ENCODE measurements around the gene ASAP3. TPM values are rescaled to one million over a fixed set of nuclear protein-coding genes. Genes with fewer than 3 reads are reported as not detected.

The ASAP3 gene
- total RNA-seq, 1 donor from 2014 or later = 30.8 TPM

GRCh38 chr1:23438545-23438944 lies 45.4 kb downstream of the ASAP3 start:
- Mint-ChIP-seq H3K4me1 (ENCODE audit: low read depth) (no peaks in the 10 kb centered on the region), H3K27ac (ENCODE audit: unreplicated experiment) (no peak overlapping the region), H3K27me3 (ENCODE audit: low read depth) (no peaks in the 10 kb centered on the region), H3K36me3 (ENCODE audit: low read depth) (peaks cover 38% of the 10 kb centered on the region), H3K4me3 (ENCODE audit: unreplicated experiment) (no peak overlapping the region), H3K9me3 (ENCODE audit: low read depth) (no peaks in the 10 kb centered on the region)
- TF ChIP-seq, protein P1, sequence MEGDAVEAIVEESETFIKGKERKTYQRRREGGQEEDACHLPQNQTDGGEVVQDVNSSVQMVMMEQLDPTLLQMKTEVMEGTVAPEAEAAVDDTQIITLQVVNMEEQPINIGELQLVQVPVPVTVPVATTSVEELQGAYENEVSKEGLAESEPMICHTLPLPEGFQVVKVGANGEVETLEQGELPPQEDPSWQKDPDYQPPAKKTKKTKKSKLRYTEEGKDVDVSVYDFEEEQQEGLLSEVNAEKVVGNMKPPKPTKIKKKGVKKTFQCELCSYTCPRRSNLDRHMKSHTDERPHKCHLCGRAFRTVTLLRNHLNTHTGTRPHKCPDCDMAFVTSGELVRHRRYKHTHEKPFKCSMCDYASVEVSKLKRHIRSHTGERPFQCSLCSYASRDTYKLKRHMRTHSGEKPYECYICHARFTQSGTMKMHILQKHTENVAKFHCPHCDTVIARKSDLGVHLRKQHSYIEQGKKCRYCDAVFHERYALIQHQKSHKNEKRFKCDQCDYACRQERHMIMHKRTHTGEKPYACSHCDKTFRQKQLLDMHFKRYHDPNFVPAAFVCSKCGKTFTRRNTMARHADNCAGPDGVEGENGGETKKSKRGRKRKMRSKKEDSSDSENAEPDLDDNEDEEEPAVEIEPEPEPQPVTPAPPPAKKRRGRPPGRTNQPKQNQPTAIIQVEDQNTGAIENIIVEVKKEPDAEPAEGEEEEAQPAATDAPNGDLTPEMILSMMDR (IDR thresholded peaks at IDR 0.05) = no peak
- DNase-seq (ENCODE audit: low spot score) = no peak

- H3K4me1 Mint-ChIP-seq (ENCODE audit: low read depth) = no peaks in the 10 kb centered on the region
- TF ChIP-seq, protein P1 (IDR thresholded peaks at IDR 0.05) = no peak
- DNase-seq (ENCODE audit: low spot score) = no peak
- no peaks in the 10 kb centered on the region for H3K27me3 Mint-ChIP-seq (ENCODE audit: low read depth)
- H3K36me3 Mint-ChIP-seq (ENCODE audit: low read depth) = peaks cover 41% of the 10 kb centered on the region
- H3K9me3 Mint-ChIP-seq (ENCODE audit: low read depth) = no peaks in the 10 kb centered on the region
- H3K27ac Mint-ChIP-seq (ENCODE audit: unreplicated experiment) = no peak overlapping the region
- H3K4me3 Mint-ChIP-seq (ENCODE audit: unreplicated experiment) = no peak overlapping the region
Observed at GRCh38 chr1:23437355-23437664, 46.7 kb downstream of the ASAP3 start.

DNA sequence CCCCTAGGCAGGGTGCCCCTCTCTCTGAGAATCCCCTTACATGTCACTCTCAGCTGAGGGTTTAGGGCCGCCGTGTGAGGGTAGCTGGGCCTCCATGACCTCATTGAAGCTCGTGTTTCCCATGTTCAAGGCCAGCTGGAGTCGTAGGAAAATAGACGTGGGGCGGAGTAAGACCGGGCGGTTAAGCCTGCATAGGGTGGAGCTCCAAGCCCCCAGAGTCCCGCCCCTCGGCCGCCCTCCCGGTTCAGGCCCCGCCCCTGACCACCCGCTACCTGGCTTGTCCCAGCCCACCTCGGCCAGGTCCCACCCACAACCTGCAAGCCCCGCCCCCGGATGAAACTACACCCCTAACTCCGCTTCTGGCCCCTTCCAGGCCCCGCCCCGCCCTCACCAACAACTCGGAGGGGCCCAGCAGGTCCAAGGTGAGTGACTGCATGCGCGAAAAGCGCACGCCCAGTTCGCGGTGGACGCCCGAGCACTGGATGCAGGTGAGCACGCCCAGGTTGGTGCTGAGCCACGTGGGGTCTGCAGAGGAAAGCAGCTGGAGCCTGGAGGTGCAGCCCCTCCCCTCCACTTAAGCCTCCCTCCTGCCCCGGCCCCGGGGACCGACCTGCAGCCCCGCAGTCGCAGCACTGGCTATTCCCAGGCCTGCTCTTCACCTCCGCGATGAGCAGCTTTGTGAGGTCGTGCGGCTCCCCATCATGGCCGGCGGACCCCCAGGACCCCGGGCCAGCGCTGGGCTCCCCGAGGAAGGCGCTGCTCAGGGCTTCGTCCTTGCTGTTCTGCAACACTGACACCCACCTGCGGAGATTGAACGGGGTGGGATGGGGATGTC lies 47.2 kb downstream of the ASAP3 start:
- Mint-ChIP-seq H3K36me3 (ENCODE audit: low read depth) (peaks cover 39% of the 10 kb centered on the region), H3K27me3 (ENCODE audit: low read depth) (no peaks in the 10 kb centered on the region), H3K4me3 (ENCODE audit: unreplicated experiment) (no peak overlapping the region), H3K9me3 (ENCODE audit: low read depth) (no peaks in the 10 kb centered on the region), H3K27ac (ENCODE audit: unreplicated experiment) (no peak overlapping the region), H3K4me1 (ENCODE audit: low read depth) (no peaks in the 10 kb centered on the region)
- TF ChIP-seq, protein P1 (IDR thresholded peaks at IDR 0.05) = no peak
- no peak for DNase-seq (ENCODE audit: low spot score)

DNA sequence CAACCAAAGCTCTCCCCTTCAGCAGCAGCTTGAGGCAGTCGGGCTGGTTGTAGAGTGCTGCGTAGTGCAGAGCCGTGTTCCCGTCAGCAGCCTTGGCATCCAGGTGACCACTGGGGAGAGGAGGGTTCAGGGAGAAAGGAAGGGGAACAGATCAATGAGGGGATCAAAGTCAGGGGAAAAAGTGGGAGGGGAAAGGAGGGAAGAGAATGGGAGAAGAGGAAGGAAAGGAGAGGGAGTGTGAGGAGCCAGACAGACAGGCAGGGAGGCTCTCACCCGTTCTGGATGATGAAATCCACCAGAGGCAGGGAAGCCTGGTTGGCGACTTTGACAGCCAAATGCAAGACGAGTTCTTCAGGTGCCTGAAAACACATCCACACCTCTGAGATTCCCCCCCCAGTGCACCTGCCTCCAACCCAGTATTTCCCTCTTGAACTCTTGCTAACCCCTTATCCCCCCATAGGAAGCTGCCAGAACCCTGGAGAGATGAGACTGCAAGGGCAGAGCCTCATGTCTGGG lies 49.7 kb downstream of the ASAP3 start:
- no peaks in the 10 kb centered on the region for H3K4me1 Mint-ChIP-seq (ENCODE audit: low read depth)
- TF ChIP-seq, protein P1 (IDR thresholded peaks at IDR 0.05) = no peak
- no peaks in the 10 kb centered on the region for H3K9me3 Mint-ChIP-seq (ENCODE audit: low read depth)
- H3K27ac Mint-ChIP-seq (ENCODE audit: unreplicated experiment) = no peak overlapping the region
- no peak overlapping the region for H3K4me3 Mint-ChIP-seq (ENCODE audit: unreplicated experiment)
- no peaks in the 10 kb centered on the region for H3K27me3 Mint-ChIP-seq (ENCODE audit: low read depth)
- no peak for DNase-seq (ENCODE audit: low spot score)
- H3K36me3 Mint-ChIP-seq (ENCODE audit: low read depth) = peaks cover 39% of the 10 kb centered on the region

DNA sequence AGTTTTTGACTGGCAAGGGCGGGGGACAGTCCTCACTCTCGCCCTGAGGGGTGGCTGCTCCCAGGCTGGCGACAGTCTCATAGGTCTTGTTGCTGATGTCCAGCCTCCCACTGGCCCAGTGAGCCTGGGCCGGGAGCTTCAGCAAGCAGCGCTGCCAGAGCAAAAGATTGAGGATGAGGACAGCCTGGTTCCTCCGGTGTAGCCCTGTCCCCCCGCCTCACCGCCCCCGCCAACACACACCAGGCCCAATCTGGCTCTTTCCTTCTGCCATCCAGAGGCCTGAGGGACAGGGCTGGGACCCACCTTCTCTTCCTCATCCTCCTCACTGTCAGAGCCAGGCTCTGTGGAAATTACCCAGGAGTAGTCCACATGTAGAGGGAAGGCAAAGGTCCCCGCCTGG lies 50.9 kb downstream of the ASAP3 start:
- H3K36me3 Mint-ChIP-seq (ENCODE audit: low read depth) = peaks cover 36% of the 10 kb centered on the region
- no peaks in the 10 kb centered on the region for H3K4me1 Mint-ChIP-seq (ENCODE audit: low read depth)
- TF ChIP-seq, protein P1 (IDR thresholded peaks at IDR 0.05) = no peak
- H3K4me3 Mint-ChIP-seq (ENCODE audit: unreplicated experiment) = no peak overlapping the region
- H3K9me3 Mint-ChIP-seq (ENCODE audit: low read depth) = no peaks in the 10 kb centered on the region
- H3K27me3 Mint-ChIP-seq (ENCODE audit: low read depth) = no peaks in the 10 kb centered on the region
- DNase-seq (ENCODE audit: low spot score) = no peak
- no peak overlapping the region for H3K27ac Mint-ChIP-seq (ENCODE audit: unreplicated experiment)

Measured in chondrocyte (in vitro differentiated cells).